Measurements from ENCODE around the gene SSTR5.

The SSTR5 gene

DNA sequence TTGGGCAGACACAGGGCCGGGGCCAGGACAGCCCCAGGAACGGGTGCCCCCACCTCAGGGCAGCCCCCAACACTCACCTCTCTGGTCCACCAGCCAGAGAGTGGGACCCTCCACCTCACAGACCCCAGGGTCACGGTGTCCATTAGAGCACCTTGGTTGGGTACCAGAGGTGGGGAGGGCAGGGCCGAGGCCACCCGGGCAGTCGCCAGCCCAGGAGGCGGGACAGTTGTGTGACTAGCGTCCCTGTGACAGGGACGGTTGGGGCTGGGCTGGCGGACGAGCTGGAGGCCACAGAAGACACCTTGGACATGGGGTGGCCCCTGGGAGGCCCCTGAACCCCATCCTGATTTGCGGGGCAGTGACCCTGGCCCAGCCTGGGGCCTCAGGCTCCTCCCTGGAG lies 35.2 kb downstream of the SSTR5 start:
- DNase-seq, result no peak

DNA sequence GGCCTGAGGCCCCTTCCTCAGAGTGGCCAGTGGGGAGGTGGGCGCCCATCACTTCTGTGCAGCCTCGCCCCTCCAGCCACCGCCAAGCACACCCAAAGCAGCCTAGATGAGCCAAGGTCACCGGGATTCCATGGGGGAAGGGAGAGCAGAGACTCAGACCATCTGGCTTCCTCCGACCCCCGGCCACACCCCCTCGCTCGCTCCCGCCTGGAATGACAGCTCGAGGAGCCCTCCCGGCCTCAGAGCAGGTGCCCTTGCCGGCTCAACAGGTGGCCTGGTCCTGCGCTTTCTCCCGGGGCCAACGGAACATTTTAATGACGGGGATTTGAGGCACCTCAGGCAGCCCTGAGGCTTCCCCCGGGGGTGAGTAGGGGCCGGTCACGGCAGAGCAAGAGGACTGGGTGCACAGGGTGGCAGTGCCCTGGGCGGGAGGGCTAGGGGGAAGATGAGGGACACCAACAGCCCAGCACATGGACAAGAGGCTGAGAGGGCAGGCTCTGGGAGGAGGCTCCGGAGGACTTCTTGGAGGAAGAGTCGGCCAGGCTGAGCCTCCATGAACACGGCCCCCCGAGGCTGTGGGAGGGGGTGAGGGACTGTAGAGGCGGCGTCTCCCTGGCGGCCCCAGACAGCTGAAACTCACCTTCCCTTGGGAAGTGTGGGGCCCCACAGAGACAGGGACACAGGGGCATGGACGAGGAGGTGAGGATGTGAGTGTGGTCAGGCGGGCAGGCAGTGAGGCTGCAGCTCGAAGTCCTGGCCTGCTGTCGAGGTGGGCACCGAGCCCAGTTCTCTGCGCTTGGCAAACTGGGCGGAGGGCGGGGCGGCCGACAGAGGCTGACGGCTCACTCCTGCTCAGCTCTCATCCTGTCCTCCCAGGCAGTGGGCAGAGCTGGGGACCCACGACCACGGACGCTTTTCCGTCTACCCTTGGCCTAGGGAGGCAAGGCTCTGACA lies 36.0 kb downstream of the SSTR5 start:
- DNase-seq, result no peak

DNA sequence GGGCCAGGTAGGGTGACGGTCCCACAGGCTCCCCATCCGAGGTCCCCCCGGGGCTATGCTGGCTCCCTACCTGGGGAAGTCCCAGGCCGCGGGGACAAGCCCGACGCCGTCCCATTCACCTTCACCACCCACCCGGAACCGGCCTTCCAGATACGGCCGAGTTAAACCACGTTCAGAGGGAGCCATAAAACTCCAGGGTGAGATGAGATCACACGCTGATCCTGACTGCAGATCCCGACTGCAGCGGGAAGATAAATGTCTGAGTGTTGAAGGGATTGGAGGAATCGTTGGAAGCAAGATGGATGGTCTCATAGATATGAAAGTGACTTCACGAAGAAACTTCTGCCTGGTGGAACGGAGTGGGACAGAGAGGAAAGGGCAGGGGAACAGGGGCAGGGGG lies 37.1 kb downstream of the SSTR5 start:
- no peak for DNase-seq

DNA sequence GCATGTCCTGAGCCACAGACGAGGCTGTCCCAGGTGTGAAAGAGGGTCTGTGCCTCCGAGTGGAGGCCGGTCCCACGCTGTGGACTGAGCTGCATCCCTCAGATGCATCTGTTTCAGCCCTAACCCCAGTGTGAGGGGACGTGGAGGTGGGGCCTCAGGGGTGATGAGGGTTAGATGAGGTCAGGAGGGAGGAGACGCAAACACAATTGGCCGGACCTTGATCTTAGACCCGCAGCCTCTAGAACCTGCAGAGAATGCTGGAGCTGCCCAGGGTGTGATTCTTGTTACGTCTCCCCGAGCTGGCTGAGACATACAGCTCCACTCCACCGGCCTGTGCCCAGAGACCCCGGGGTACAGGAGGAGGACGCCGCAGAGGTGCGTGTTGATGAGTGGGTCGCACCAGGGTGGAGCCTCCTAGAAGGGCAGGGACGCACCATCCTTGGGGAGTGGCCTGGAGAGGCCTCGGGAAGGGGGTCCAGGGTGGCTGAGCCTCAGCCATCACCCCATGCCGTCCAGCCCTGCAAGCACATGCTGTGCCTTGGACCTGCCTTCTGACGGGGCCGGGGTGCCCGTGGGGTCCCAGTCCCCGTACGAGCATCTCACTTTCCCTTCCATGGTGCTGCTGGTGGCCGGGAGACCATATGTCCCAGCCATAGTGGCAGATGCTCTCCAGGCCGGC lies 40.1 kb downstream of the SSTR5 start:
- no peak for DNase-seq

DNA sequence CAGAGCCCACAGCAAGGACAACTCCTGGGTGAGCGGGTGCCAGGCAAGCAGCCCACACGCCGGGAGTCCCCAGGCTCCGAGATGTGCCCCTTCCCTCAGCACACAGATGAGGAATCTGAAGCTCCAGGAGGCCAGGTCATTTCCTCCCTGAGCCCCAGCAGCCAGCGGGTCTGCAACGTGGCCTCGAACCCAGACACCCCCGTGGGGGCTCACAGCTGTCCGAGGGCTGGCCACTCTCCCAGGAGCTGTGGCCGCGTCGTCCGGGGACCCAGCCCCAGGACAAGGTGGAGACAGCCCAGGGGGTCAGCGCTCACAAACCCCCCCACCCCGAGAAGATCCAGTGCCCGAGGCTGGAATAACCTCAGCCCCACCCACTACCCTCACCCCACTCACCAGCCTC lies 40.9 kb downstream of the SSTR5 start:
- no peak for DNase-seq

DNA sequence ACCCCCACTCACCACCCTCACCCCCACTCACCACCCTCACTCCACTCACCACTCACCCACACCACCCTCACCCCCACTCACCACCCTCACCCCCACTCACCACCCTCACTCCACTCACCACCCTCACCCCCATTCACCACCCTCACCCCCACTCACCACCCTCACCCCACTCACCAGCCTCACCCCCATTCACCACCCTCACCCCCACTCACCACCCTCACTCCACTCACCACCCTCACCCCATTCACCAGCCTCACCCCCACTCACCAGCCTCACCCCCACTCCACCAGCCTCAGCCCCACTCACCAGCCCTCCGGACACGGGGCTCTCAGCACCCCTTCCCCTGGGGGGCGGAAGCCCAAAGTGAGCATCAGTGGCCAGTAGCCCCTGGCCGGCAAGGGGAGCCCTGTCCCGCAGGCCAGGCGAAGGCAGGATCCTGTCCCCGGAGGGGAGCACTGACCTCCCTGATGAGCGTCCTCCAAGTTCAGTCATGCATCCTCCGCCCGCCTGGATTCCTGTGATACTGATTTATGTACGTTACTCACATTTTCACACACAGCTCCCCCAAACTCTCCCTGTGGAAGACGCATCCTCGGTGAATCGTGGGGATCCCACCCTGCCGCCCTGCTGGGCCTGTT lies 41.5 kb downstream of the SSTR5 start:
- no peak for DNase-seq

DNA sequence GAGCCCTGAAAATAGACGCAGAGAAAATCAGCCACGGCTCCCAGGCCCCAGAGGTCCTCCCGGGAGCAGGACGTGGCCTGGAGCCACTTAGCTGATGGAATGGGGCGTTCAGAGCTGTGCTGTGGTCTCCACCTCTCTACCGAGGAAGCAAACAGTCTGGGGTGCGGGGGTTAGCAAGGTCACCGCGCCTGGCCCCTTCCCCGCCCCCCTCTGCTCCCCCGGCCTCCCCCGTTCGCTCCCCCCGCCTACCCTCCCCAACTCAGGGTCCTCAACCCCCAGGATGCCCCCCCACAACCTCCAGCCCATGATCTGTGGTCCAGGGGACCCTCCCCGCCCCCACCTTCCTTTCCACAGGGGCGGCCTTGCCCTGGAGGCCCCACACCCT lies 44.1 kb downstream of the SSTR5 start:
- no peak for DNase-seq

DNA sequence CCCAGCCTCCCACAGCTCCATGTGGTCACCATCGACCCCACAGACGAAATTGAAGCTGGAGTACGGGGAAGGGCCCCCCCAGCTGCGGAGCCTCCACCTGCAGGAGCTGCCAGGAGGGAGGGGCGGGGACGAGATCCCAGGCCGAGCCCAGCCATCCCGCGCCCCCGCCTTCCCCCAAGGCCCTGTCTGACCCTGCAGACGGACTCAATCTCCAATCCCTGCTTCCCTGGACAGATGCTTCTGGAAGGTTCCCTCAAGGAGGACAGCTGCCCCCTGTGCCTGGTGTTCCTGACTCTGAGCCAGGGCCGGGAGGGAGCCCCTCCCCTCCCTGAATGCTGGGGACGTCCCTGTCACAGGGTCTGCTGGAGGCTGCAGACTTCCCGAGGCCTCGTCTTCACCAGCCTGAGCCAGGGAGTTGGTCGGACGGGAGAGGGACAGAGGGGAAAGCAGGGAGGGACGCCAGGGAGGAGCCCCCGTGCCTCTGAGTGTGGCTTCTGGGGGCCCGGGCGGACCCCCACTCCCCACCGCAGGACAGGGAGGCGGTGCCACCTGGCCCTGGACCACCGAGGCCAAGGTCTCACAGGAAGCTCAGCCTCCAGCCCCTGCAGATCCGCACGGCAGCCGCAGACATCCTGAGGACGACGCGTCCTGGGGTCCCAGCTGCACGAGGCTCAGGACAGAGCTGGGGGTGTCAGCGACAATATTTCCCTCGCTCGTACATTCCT lies 44.8 kb downstream of the SSTR5 start:
- DNase-seq, result no peak

DNA sequence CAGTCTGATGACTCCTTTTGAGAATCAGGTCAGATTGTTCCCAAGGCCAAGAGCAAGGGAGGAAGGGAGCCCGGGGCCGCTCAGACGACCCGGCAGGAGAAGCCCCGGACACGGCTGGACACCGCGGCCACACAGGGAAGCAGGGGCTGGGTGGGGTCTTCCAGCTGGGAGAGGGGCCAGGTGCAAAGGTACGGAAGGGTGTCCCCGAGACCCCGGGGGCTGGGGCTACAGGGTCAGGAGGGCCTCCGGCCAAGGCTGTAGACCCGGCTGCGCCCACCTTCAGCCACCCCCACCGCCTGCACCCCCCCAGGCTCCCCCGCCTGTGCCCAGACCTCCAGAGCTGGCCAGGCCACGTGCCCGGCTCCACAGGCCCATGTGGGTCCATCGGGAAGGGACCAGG lies 45.4 kb downstream of the SSTR5 start:
- no peak for DNase-seq

DNA sequence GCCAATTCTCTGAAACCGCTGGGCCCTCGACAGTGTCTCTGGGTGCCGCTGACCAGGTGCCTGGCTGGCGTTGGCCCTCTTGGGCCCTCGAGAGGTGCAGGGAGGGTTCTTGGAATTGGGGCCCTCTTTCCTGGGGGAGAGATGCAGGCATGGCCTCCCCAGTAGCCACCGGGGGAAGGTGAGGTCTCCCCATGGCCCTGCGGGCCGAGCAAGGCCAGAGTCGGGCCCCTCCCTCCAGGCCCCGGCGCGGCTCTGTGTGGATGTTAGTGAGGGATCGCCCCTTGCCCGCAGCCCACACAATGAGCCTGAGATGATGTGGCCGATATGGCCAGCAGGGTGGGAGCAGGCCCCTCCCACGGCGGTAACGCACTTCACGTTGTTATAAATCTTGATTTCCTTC lies 46.6 kb downstream of the SSTR5 start:
- DNase-seq, result no peak

DNA sequence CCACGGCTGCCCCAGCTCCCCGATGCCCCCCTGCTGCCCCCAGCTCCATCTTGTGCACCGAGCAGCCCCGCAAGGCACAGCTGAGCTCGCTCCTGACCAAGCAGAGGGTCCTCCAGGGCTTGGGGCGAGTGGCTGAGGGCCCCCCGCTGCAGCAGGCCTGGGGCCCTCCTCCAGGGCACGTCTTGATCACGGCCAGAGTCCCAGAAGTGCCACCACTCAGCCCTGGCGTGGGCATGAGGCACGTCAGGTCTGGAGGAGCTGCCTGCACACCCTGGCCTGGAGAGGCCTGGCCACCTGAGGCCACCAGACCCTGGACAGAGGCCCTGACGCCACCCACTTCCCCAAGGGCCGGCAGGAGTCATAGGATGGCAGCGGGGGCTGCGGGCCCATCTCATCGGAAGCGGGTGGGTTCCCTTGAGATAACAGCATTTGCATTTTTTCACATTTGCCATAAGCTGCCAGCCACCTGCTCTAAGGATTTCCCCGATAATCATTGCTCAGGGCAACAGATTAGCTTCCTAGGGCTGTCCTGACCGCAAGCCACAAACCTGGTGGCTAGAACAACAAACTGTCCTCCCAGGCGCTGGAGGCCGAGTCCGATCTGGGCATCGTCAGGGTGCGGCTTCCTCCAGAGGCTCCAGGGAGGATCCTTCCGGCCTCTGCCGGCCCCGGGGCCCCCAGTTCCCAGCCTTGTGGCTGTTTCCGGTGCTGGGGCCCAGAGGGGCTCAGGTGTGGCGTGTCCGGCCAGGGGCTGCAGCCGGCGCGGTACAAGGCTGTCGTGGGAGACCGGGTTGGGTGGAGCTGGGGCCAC lies 47.4 kb downstream of the SSTR5 start:
- no peak for DNase-seq

DNA sequence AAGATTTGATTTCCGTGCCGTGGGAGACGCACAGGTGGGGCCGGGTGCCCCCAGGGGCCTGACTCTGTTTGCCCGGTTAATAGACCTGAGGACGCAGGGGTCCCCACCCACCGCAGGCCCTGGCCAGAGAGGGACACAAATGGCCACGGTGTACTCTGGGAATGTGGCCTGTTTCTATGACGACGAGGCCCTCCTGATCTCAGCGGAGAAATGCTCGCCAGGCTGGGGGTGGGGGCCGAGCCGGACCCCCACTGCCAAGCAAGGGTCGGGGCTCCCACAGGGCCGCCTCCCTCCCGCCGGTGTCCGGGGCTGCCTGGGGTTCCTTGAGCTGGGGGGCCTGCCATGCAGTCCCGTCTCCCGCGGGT lies 48.0 kb downstream of the SSTR5 start:
- DNase-seq, result no peak

DNA sequence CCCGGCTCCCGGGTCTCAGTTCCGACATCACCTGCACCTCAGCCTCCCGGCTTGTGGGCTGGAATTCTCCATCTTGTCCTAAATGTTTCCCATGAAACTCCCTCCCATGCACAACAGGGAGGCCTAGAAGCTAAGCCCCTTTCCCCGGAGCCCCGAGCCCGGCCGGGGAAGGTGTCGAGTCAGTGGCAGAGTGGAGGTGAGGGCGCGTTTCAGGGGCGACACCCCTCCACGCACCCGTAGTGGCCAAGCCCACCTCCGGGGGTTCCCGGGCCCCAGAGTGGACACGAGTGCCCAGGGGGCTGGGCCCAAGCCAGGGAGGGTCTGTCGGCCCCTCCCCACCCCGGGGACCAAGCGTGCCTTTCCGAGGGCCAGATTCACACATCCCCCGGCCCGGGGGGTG lies 48.5 kb downstream of the SSTR5 start:
- DNase-seq, result no peak

DNA sequence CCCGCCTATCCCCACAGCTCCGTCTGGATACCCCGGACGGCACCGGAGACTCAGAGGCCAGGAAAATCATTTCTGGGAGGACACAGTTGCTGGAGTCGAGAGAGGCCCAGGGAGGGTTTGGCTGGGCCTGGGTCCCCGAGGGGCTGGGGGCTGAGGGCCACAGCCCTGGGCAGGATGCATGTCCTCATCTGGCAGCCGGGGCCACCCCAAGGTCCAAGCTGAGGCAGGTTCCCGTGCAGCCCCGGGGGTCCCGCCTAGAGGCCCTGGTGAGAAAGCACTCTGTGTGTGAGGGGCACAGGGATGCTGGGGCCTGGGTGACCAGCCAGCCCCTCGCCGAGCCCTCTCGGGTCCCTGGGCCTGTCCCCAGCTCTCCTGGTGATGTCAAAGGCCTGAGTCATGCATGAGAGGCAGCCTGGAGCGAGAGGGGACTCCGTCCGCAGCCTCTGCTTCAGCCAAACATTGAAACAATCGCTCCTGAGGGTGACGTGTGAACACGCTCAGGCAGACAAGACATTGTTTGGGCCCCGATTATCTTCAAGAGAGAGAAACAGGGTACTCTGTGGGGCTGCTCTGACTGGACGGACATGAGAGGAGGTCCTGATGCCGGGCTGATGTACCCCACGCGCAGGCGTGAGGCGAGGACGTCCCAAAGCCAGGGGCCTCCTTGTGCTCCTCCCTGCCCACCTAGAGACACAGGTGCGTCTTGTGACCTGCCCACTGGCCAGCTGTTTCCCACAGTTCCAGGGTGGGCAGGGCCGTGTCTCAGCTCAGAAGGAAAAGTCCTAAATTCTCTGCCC lies 49.3 kb downstream of the SSTR5 start:
- DNase-seq, result no peak

DNA sequence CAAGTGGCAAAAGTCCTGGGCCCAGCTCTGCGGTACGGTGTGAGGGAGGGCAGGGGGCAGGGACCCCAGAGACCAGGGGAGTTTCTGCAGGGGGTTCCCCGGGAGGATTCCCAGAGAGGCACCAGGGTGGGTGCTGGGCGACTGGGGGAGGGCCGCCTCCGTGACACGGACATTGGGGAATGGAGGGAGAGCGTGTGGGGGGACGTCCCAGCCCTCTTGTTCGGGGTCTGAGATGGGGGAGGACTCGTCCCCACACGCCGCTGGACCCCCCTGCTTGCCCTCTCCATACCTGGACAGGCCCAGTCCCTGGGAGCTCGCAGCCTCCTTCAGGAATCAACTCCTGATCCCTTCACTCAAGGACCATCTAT lies 49.8 kb downstream of the SSTR5 start:
- DNase-seq, result no peak

DNA sequence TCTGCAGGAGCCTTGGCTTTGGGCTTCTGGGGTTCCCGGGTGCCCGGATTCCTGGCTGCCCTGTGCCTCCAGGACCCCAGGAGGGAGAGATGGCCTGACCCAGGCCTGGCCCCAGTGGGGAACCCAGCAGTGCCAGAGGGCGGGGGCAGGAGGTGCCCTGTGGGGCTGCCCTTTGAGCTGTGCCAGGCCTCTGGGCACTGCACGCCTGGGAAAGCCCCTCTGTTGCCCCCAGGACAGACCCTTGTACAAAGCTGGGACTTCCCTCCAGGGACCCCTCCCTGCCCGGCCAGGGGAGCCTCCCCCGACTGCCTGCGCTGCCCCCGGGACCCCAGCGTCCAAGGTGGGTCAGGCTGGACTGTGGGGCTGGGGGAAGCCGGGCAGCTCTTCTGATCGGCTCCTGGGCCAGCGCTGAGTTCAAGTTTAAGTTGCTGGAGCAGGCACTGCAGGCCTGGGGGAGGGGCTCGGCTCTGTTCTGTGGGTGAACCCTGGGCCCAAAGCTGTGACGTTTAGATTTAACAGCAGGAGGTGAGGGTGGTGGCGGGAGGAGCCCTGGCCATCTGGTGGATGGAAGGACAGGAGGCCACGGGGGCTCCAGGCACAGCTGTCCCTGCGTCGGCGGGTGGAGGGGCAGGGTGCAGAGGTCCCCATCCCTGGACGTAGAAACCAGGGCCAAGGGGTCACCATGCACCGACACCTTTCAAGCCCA lies 51.1 kb downstream of the SSTR5 start:
- no peak for DNase-seq

DNA sequence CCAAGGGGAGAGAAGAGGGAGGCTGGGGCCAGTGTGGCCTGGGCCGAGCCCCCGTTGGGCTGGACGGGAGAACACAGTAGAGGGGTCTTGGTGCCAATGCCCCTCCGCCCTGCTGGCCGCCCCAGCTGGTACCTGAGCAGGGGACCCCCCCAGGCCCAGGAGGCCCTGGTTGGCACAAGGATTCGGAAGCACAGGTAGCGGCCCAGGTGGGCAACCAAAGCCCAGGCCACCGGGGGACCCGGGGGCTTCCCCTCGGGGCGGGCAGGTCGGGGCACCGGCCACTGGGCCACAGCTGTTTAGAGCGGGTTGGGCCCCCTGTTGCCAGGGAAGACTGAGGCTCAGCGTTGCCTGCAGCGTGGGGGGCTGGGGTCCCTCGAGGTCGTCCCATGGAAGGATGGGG lies 51.7 kb downstream of the SSTR5 start:
- no peak for DNase-seq

DNA sequence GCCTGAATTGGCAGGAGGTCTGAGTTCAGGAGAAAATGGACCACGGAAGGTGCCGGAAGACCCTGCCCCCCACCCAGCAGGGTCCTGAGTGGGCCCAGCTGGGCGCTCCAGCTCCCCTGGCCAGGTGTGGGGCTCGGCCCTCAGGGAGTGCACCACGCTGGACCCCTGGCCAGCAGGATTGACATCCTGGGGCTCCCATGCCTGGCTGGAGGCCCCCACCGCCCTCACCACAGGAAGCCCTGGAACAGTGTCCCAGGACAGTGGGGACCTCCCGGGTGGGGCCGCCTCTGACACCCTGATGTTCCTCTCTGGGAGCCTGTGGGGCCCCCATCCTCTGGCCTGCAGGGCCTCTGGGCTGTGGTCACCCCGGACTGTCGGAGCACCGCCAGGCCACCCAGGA lies 52.2 kb downstream of the SSTR5 start:
- DNase-seq, result no peak

DNA sequence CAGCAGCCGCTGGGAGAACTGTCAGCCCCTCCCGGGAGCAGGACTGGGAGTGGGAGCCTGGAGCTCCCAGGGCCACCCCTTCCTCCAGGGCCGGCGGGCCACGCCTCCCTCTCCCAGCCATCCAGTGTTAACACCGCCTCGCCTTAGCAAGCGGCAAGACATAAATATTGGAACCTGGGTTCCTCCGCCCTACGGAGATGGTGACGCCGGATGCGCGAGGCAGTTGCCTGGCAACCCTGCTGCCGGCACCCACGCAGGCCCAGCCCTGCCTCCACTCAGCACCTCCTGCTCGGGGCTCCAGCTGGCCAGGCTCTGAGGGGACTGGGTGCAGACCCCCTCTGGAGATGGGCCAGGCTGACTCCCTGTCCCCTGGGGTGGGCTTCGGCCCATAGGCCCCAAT lies 52.9 kb downstream of the SSTR5 start:
- peak; percentile 10 for DNase-seq

DNA sequence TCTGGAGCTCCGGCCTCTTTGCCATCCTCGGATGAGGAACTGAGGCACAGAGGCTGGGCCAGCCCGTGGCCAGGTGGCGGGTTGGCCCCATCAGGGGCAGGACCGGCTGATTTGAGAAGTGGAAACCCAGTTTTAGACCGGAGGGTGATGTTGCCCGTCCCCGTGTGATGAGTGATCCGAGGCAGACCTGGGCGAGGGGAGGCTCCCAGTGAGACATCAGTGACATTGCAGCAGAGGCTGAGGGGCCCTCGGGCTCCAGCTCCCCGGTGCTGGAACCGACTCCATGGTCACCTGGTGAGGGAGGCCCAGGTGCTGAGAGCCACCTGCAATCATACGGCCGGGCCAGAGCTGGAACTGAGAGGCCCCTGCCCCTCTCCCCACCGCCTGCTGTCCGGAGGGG lies 53.5 kb downstream of the SSTR5 start:
- no peak for DNase-seq

DNA sequence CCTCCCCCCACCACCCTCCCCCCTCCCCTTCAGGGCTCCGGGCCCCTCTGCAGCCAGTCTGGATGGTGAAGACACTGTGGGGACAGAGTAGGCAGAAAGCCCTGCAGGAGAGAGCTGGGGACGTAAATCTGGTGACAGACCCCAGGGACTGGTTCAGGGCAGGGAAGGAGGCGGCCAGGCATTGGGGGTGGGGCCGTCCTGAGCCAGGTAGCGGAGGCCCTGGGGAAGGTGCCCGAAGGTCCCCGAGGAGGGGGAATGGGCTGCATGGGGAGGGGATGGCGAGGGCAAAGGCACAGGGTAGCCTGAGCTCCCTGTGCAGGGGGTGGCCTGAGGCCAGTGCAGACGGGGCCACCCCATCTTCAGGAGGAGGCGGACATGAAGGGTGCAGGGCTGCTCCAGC lies 54.0 kb downstream of the SSTR5 start:
- DNase-seq, result no peak
